Vagina (tissue), 2 donors: ENCODE measurements around the gene CRABP1.

Experiments used
- CTCF ChIP-seq, 3 experiments: fragments of 450-650 bp in 2 of 3; fragments of 200-600 bp in 1 of 3; sonication (generic) in 1 of 3; IDR thresholded peaks; one replicate each; pipeline ENCODE4 v1.5.1; 2017 to 2019; ENCODE audit warnings: antibody characterized with exemption in 3 of 3, mild to moderate bottlenecking in 2 of 3, moderate library complexity in 2 of 3
- POLR2AphosphoS5 ChIP-seq, 2 donors: sonication (generic); formaldehyde crosslinking; IDR thresholded peaks; one replicate each; pipeline ENCODE4 v1.9.0; 2017; ENCODE audit warnings: antibody characterized with exemption in 2 of 2, mild to moderate bottlenecking in 2 of 2, low read depth in 1 of 2; ENCODE audit not compliant: insufficient read depth in 1 of 2

GRCh38 chr15:78397382-78397781, 57.2 kb downstream of the CRABP1 start:
- no peak for TF ChIP-seq CTCF (IDR thresholded peaks at IDR 0.05)
- TF ChIP-seq POLR2AphosphoS5 (IDR thresholded peaks at IDR 0.05; ENCODE audit: insufficient read depth in 1 of 2, low read depth in 1 of 2): no peak
